Osteocyte (in vitro differentiated cells): Measurements from ENCODE around the gene ACY1. TPM values are rescaled to one million over a fixed set of nuclear protein-coding genes. Genes with fewer than 3 reads are reported as not detected.
"Not testable (repeated sequence)": the region's sequence is repeated elsewhere in the genome, so short reads cannot be mapped to it uniquely, and the experiment has no call there.

Experiments used
- DNase-seq: peaks from one replicate; pipeline ENCODE4 v3.0.0; 2021; ENCODE audit warnings: mixed read lengths; ENCODE audit not compliant: unreplicated experiment; ENCODE audit errors: extremely low spot score
- H3K27ac Mint-ChIP-seq: one replicate; pipeline ENCODE4 v1.8.0; 2021; ENCODE audit warnings: mild to moderate bottlenecking, mixed read lengths; ENCODE audit not compliant: unreplicated experiment
- H3K27me3 Mint-ChIP-seq: one replicate; pipeline ENCODE4 v1.8.0; 2021; ENCODE audit warnings: mixed read lengths; ENCODE audit not compliant: unreplicated experiment
- H3K36me3 Mint-ChIP-seq: one replicate; pipeline ENCODE4 v1.8.0; 2021; ENCODE audit warnings: mixed read lengths; ENCODE audit not compliant: unreplicated experiment
- H3K4me1 Mint-ChIP-seq: one replicate; pipeline ENCODE4 v1.8.0; 2021; ENCODE audit warnings: mixed read lengths; ENCODE audit not compliant: unreplicated experiment
- H3K4me3 Mint-ChIP-seq: one replicate; pipeline ENCODE4 v1.8.0; 2021; ENCODE audit warnings: mild to moderate bottlenecking, moderate library complexity, mixed read lengths; ENCODE audit not compliant: unreplicated experiment
- H3K9me3 Mint-ChIP-seq: one replicate; pipeline ENCODE4 v1.8.0; 2021; ENCODE audit warnings: mixed read lengths; ENCODE audit not compliant: unreplicated experiment
- CTCF ChIP-seq: fragments of 200-600 bp; sonication (generic); IDR thresholded peaks from 2 replicates; pipeline ENCODE4 v1.5.0; 2021; ENCODE audit warnings: antibody characterized with exemption, mild to moderate bottlenecking, moderate library complexity
- total RNA-seq: library from RNA; stranded (reverse); gene quantifications from 2 replicates; pipeline ENCODE4 v1.2.1, GENCODE V29; 2021

The ACY1 gene
- total RNA-seq, 1 donor from 2014 or later: 40.1 TPM

- no peak for DNase-seq
- no peaks in the 10 kb centered on the region for H3K36me3 Mint-ChIP-seq
- TF ChIP-seq CTCF: no peak
- no peaks in the 10 kb centered on the region for H3K27me3 Mint-ChIP-seq
- no peak overlapping the region for H3K27ac Mint-ChIP-seq
- no peaks in the 10 kb centered on the region for H3K9me3 Mint-ChIP-seq
- no peak overlapping the region for H3K4me3 Mint-ChIP-seq
- H3K4me1 Mint-ChIP-seq: peaks cover 8% of the 10 kb centered on the region
These were observed 47.5 kb downstream of the ACY1 start for GRCh38 chr3:52030714-52031310.

GRCh38 chr3:52031896-52032295 lies 48.6 kb downstream of the ACY1 start:
- Mint-ChIP-seq H3K9me3 (no peaks in the 10 kb centered on the region), H3K36me3 (no peaks in the 10 kb centered on the region)

GRCh38 chr3:52032702-52033408 lies 49.5 kb downstream of the ACY1 start:
- DNase-seq: no peak
- no peak for TF ChIP-seq CTCF
- Mint-ChIP-seq H3K27me3 (no peaks in the 10 kb centered on the region), H3K4me3 (no peak overlapping the region), H3K4me1 (peaks cover 3% of the 10 kb centered on the region), H3K27ac (no peak overlapping the region), H3K9me3 (no peaks in the 10 kb centered on the region), H3K36me3 (no peaks in the 10 kb centered on the region)

More at GRCh38 chr3:52031896-52032295, 48.6 kb downstream of the ACY1 start:
- Mint-ChIP-seq H3K4me3 (no peak overlapping the region), H3K4me1 (peaks cover 3% of the 10 kb centered on the region), H3K27me3 (no peaks in the 10 kb centered on the region), H3K27ac (no peak overlapping the region)
- no peak for DNase-seq
- TF ChIP-seq CTCF: no peak

GRCh38 chr3:52033748-52034147 lies 50.4 kb downstream of the ACY1 start:
- not testable (repeated sequence) for DNase-seq, H3K9me3 Mint-ChIP-seq, H3K36me3 Mint-ChIP-seq, H3K4me1 Mint-ChIP-seq, H3K4me3 Mint-ChIP-seq, H3K27me3 Mint-ChIP-seq, H3K27ac Mint-ChIP-seq

- no peak for DNase-seq
- TF ChIP-seq CTCF: no peak
- H3K4me1 Mint-ChIP-seq: no peaks in the 10 kb centered on the region
- H3K27me3 Mint-ChIP-seq: no peaks in the 10 kb centered on the region
- H3K4me3 Mint-ChIP-seq: no peak overlapping the region
- H3K9me3 Mint-ChIP-seq: no peaks in the 10 kb centered on the region
- H3K36me3 Mint-ChIP-seq: no peaks in the 10 kb centered on the region
- H3K27ac Mint-ChIP-seq: no peak overlapping the region
These were observed 50.9 kb downstream of the ACY1 start for GRCh38 chr3:52034212-52034611.
